ENCODE results near the gene YWHAQ. TPM values are rescaled to one million over a fixed set of nuclear protein-coding genes. Genes with fewer than 3 reads are reported as not detected.

The YWHAQ gene
- total RNA-seq, 1 donor from 2014 or later = 173 TPM

DNA sequence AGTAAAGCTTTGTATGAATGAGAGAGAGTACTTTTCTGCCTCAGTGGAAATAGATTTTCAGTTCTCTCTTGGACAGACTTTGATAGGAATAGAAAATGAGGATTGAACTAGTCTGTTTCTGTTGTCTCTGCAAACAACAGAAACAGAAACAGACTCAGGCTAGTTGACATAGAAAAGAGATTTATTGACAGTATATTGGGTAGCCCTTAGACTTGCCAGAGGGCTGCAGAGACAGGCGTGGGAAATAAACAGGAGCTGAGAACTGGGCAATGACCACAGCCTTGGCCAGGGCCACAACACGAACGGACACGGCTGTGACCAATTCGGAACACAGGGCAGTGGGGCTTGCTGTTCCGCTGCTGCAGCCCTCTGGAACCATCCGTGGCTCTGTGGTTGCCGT lies 30.5 kb upstream of the YWHAQ start:
- Histone ChIP-seq H3K4me1 (no peaks in the 10 kb centered on the region), H3K36me3 (no peaks in the 10 kb centered on the region), H3K27ac (no peak overlapping the region), H3K4me3 (no peak overlapping the region), H3K27me3 (no peaks in the 10 kb centered on the region), H3K9me3 (no peaks in the 10 kb centered on the region)
- intact Hi-C loops (cut with DNase I) = no loop called here
- no peak for DNase-seq (ENCODE audit: extremely low spot score in 2 of 2)
- no peak for TF ChIP-seq POLR2AphosphoS5 (IDR thresholded peaks at IDR 0.05; ENCODE audit: insufficient read depth in 1 of 2, low read depth in 1 of 2)
- TF ChIP-seq, protein P1, sequence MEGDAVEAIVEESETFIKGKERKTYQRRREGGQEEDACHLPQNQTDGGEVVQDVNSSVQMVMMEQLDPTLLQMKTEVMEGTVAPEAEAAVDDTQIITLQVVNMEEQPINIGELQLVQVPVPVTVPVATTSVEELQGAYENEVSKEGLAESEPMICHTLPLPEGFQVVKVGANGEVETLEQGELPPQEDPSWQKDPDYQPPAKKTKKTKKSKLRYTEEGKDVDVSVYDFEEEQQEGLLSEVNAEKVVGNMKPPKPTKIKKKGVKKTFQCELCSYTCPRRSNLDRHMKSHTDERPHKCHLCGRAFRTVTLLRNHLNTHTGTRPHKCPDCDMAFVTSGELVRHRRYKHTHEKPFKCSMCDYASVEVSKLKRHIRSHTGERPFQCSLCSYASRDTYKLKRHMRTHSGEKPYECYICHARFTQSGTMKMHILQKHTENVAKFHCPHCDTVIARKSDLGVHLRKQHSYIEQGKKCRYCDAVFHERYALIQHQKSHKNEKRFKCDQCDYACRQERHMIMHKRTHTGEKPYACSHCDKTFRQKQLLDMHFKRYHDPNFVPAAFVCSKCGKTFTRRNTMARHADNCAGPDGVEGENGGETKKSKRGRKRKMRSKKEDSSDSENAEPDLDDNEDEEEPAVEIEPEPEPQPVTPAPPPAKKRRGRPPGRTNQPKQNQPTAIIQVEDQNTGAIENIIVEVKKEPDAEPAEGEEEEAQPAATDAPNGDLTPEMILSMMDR (IDR thresholded peaks at IDR 0.05) = no peak
- TF ChIP-seq POLR2A (IDR thresholded peaks at IDR 0.05) = no peak

GRCh38 chr2:9660781-9661180 lies 30.0 kb upstream of the YWHAQ start:
- DNase-seq (ENCODE audit: extremely low spot score in 2 of 2) = no peak
- no peak overlapping the region for H3K27ac ChIP-seq
- intact Hi-C loops (cut with DNase I) = no loop called here

DNA sequence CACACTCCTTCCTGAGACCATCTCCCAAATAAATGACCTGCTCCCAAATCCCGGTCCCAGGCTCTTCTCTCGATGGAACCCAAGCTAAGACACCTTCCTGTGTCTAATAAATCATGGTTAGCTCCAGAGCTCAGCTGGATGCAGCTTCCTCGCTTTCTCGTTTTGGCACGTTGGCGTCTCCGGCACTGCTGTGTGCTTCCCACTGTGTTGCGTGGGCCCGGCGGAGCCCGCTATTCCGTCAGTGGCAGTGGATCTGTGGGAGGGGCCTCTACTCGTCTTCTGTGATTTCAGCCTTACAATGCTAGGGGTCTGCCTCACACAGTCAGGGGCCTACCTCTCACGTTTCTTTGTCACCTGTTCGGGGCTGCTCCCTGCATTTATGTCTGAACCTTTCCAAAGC lies 29.4 kb upstream of the YWHAQ start:
- H3K4me3 ChIP-seq = no peak overlapping the region
- DNase-seq (ENCODE audit: extremely low spot score in 2 of 2) = no peak
- intact Hi-C loops (cut with DNase I) = no loop called here
- no peaks in the 10 kb centered on the region for H3K36me3 ChIP-seq
- no peaks in the 10 kb centered on the region for H3K9me3 ChIP-seq
- H3K27ac ChIP-seq = no peak overlapping the region
- no peaks in the 10 kb centered on the region for H3K27me3 ChIP-seq
- H3K4me1 ChIP-seq = no peaks in the 10 kb centered on the region
- no peak for TF ChIP-seq POLR2A (IDR thresholded peaks at IDR 0.05)
- no peak for TF ChIP-seq POLR2AphosphoS5 (IDR thresholded peaks at IDR 0.05; ENCODE audit: insufficient read depth in 1 of 2, low read depth in 1 of 2)
- TF ChIP-seq, protein P1 (IDR thresholded peaks at IDR 0.05) = no peak

More at GRCh38 chr2:9660781-9661180, 30.0 kb upstream of the YWHAQ start:
- no peak overlapping the region for H3K4me3 ChIP-seq
- no peaks in the 10 kb centered on the region for H3K36me3 ChIP-seq
- no peaks in the 10 kb centered on the region for H3K9me3 ChIP-seq
- no peaks in the 10 kb centered on the region for H3K4me1 ChIP-seq
- H3K27me3 ChIP-seq = no peaks in the 10 kb centered on the region
- TF ChIP-seq, protein P1 (IDR thresholded peaks at IDR 0.05) = no peak
- TF ChIP-seq POLR2A (IDR thresholded peaks at IDR 0.05) = no peak
- TF ChIP-seq POLR2AphosphoS5 (IDR thresholded peaks at IDR 0.05; ENCODE audit: insufficient read depth in 1 of 2, low read depth in 1 of 2) = no peak

DNA sequence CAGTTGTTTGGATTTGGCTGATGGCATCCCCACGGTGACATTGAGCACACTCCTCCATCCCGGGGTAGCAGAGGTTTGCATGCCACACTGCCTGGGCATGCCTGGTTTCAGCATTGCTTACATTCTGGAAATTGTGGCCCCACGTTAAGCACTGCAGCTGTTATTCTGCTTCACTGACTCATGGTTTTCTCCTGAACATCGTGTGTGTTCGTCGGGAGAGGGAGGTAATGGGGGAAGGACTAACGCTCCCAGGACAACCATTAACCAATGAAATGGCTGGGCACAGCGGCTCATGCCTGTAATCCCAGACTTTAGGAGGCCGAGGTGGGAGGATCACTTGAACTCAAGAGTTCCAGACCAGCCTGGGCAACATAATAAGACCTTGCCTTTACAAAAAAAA lies 28.2 kb upstream of the YWHAQ start:
- TF ChIP-seq POLR2A (IDR thresholded peaks at IDR 0.05) (no peak), POLR2AphosphoS5 (IDR thresholded peaks at IDR 0.05; ENCODE audit: insufficient read depth in 1 of 2, low read depth in 1 of 2) (no peak)
- TF ChIP-seq, protein P1 (IDR thresholded peaks at IDR 0.05) = no peak
- Histone ChIP-seq H3K9me3 (no peaks in the 10 kb centered on the region), H3K27me3 (no peaks in the 10 kb centered on the region), H3K27ac (no peak overlapping the region), H3K4me1 (no peaks in the 10 kb centered on the region), H3K4me3 (no peak overlapping the region), H3K36me3 (no peaks in the 10 kb centered on the region)
- DNase-seq (ENCODE audit: extremely low spot score in 2 of 2) = no peak
- intact Hi-C loops (cut with DNase I) = no loop called here

DNA sequence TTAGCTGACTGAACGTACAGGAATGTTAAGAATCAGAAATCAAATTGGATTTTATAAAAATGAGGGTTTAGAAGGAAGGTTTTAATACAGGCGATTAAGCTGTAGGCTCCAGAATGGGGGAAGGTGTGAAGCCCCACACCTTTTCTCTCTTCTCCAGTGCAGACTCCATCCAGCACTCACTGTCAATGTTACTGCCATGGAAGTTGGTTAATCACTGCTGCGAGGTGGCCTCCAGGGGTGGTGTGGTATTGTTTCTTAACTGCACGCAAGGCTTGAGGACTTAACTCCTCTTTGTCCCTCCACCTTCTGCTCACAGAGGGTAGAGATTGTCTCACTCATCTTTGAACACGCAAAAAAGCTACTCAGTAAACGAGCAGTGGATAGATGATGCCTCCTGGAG lies 26.9 kb upstream of the YWHAQ start:
- DNase-seq (ENCODE audit: extremely low spot score in 2 of 2) = no peak
- intact Hi-C loops (cut with DNase I) = no loop called here
- Histone ChIP-seq H3K9me3 (no peaks in the 10 kb centered on the region), H3K36me3 (no peaks in the 10 kb centered on the region), H3K27me3 (no peaks in the 10 kb centered on the region), H3K4me3 (no peak overlapping the region), H3K4me1 (no peaks in the 10 kb centered on the region), H3K27ac (no peak overlapping the region)
- TF ChIP-seq POLR2AphosphoS5 (IDR thresholded peaks at IDR 0.05; ENCODE audit: insufficient read depth in 1 of 2, low read depth in 1 of 2) = no peak
- TF ChIP-seq POLR2A (IDR thresholded peaks at IDR 0.05) = no peak
- TF ChIP-seq, protein P1 (IDR thresholded peaks at IDR 0.05) = no peak

All from vagina (tissue), 2 donors.